H9 (cell line): Measurements from ENCODE around the gene ZNF664. TPM values are rescaled to one million over a fixed set of nuclear protein-coding genes. Genes with fewer than 3 reads are reported as not detected.

ENCODE experiments used
- DNase-seq: peaks from one replicate; pipeline ENCODE4 v3.0.0-alpha.2; 2017
- H2AFZ ChIP-seq: one replicate; pipeline ENCODE4 v1.6.1; 2013; ENCODE audit warnings: mild to moderate bottlenecking, low read length, control low read depth, moderate library complexity
- H2AK5ac ChIP-seq: 2 replicates; pipeline ENCODE4 v1.6.1; 2013; ENCODE audit warnings: low read length, control low read depth, mixed read lengths; ENCODE audit not compliant: insufficient read length
- H2BK120ac ChIP-seq: one replicate; pipeline ENCODE4 v1.6.1; 2013; ENCODE audit warnings: low read depth, mild to moderate bottlenecking, low read length, control low read depth, inconsistent platforms; ENCODE audit not compliant: poor library complexity, severe bottlenecking
- H2BK12ac ChIP-seq: 2 replicates; pipeline ENCODE4 v1.6.1; 2013; ENCODE audit warnings: low read length, control low read depth, mixed read lengths, low read depth; ENCODE audit not compliant: insufficient read length
- H2BK15ac ChIP-seq: 2 replicates; pipeline ENCODE4 v1.6.1; 2013; ENCODE audit warnings: low read depth, low read length, control low read depth
- H2BK20ac ChIP-seq: one replicate; pipeline ENCODE4 v1.6.1; 2013; ENCODE audit warnings: low read depth, mild to moderate bottlenecking, low read length, control low read depth, inconsistent platforms; ENCODE audit not compliant: poor library complexity, severe bottlenecking
- H2BK5ac ChIP-seq: 2 replicates; pipeline ENCODE4 v1.6.1; 2013; ENCODE audit warnings: low read length, control low read depth, mixed read lengths; ENCODE audit not compliant: insufficient read length
- H3K14ac ChIP-seq: 2 replicates; pipeline ENCODE4 v1.6.1; 2013; ENCODE audit warnings: low read length, control low read depth; ENCODE audit not compliant: insufficient read depth
- H3K18ac ChIP-seq: 2 replicates; pipeline ENCODE4 v1.6.1; 2013; ENCODE audit warnings: low read depth, mild to moderate bottlenecking, mixed read lengths, low read length, control low read depth; ENCODE audit not compliant: insufficient read length
- H3K23ac ChIP-seq: 2 replicates; pipeline ENCODE4 v1.6.1; 2013; ENCODE audit warnings: low read length, control low read depth, mixed read lengths, low read depth; ENCODE audit not compliant: insufficient read length
- H3K23me2 ChIP-seq: 2 replicates; pipeline ENCODE4 v1.6.1; 2013; ENCODE audit warnings: low read depth, mild to moderate bottlenecking, mixed read lengths, low read length, control low read depth; ENCODE audit not compliant: insufficient read length, poor library complexity, severe bottlenecking
- H3K27ac ChIP-seq: 2 replicates; pipeline ENCODE4 v1.5.1; 2013; ENCODE audit warnings: low read length, control low read depth, mixed read lengths, low read depth; ENCODE audit not compliant: insufficient read length
- H3K27me3 ChIP-seq: 2 replicates; pipeline ENCODE4 v1.6.1; 2013; ENCODE audit warnings: low read length, control low read depth, inconsistent platforms; ENCODE audit not compliant: insufficient read depth
- H3K4ac ChIP-seq: 2 replicates; pipeline ENCODE4 v1.6.1; 2013; ENCODE audit warnings: low read depth, mild to moderate bottlenecking, control low read depth, inconsistent platforms, low read length, moderate library complexity
- H3K4me1 ChIP-seq: 2 replicates; pipeline ENCODE4 v1.6.1; 2013; ENCODE audit warnings: low read length, control low read depth, inconsistent platforms; ENCODE audit not compliant: insufficient read depth
- H3K4me2 ChIP-seq: 2 replicates; pipeline ENCODE4 v1.6.1; 2013; ENCODE audit warnings: low read length, control low read depth, mixed read lengths; ENCODE audit not compliant: insufficient read length, insufficient read depth
- H3K56ac ChIP-seq: 2 replicates; pipeline ENCODE4 v1.6.1; 2013; ENCODE audit warnings: low read depth, mild to moderate bottlenecking, mixed read lengths, low read length, control low read depth; ENCODE audit not compliant: insufficient read length
- H3K79me1 ChIP-seq: 2 replicates; pipeline ENCODE4 v1.6.1; 2013; ENCODE audit warnings: low read depth, mild to moderate bottlenecking, moderate library complexity, low read length, control low read depth, inconsistent platforms; ENCODE audit not compliant: insufficient read depth, poor library complexity, severe bottlenecking
- H3K79me2 ChIP-seq: 2 replicates; pipeline ENCODE4 v1.6.1; 2013; ENCODE audit warnings: low read length, control low read depth, inconsistent platforms; ENCODE audit not compliant: insufficient read depth
- H3K9ac ChIP-seq: 2 replicates; pipeline ENCODE4 v1.6.1; 2013; ENCODE audit warnings: low read length, control low read depth, mixed read lengths; ENCODE audit not compliant: insufficient read length; ENCODE audit errors: extremely low read depth
- H3K9me3 ChIP-seq: one replicate; pipeline ENCODE4 v1.6.1; 2013; ENCODE audit warnings: low read depth, low read length, inconsistent platforms; ENCODE audit not compliant: control insufficient read depth
- H3T11ph ChIP-seq: one replicate; pipeline ENCODE4 v1.6.1; 2013; ENCODE audit warnings: mild to moderate bottlenecking, low read length, control low read depth, inconsistent platforms
- H4K20me1 ChIP-seq: one replicate; pipeline ENCODE4 v1.6.1; 2013; ENCODE audit not compliant: control insufficient read depth, insufficient read length, insufficient read depth
- H4K5ac ChIP-seq: 2 replicates; pipeline ENCODE4 v1.6.1; 2013; ENCODE audit warnings: low read depth, mild to moderate bottlenecking, mixed read lengths, low read length, control low read depth; ENCODE audit not compliant: insufficient read length
- H4K8ac ChIP-seq: replicated peaks from 2 replicates; pipeline ENCODE4 v1.6.1; 2013; ENCODE audit warnings: low read length, control low read depth, mixed read lengths, low read depth; ENCODE audit not compliant: insufficient read length
- H4K91ac ChIP-seq: 2 replicates; pipeline ENCODE4 v1.6.1; 2013; ENCODE audit warnings: low read depth, mild to moderate bottlenecking, moderate library complexity, mixed read lengths, low read length, control low read depth; ENCODE audit not compliant: insufficient read length
- H3K27ac Mint-ChIP-seq, 3 experiments: 2 replicates in 2 of 3; 3 replicates in 1 of 3; pipeline ENCODE4 v1.8.0; 2020 to 2021; ENCODE audit warnings: mixed read lengths in 3 of 3, mild to moderate bottlenecking in 1 of 3, moderate library complexity in 1 of 3
- H3K27me3 Mint-ChIP-seq: 2 replicates; pipeline ENCODE4 v1.8.0; 2021; ENCODE audit warnings: low read depth, mild to moderate bottlenecking, moderate library complexity, mixed read lengths
- H3K36me3 Mint-ChIP-seq, 3 experiments: 2 replicates in 2 of 3; 3 replicates in 1 of 3; pipeline ENCODE4 v1.8.0; 2020 to 2021; ENCODE audit warnings: low read depth in 3 of 3, mixed read lengths in 3 of 3; ENCODE audit not compliant: insufficient read depth in 1 of 3
- H3K4me1 Mint-ChIP-seq, 2 experiments: 2 replicates each; pipeline ENCODE4 v1.8.0; 2020; ENCODE audit warnings: mixed read lengths in 2 of 2
- H3K4me3 Mint-ChIP-seq, 2 experiments: 2 replicates in 1 of 2; 3 replicates in 1 of 2; pipeline ENCODE4 v1.8.0; 2020 to 2021; ENCODE audit warnings: mild to moderate bottlenecking in 2 of 2, mixed read lengths in 2 of 2, moderate library complexity in 1 of 2
- H3K9me3 Mint-ChIP-seq, 2 experiments: 2 replicates in 1 of 2; 3 replicates in 1 of 2; pipeline ENCODE4 v1.8.0; 2020; ENCODE audit warnings: mild to moderate bottlenecking in 2 of 2, mixed read lengths in 2 of 2, moderate library complexity in 1 of 2
- WGBS: extraction: QIAGEN DNeasy Blood & Tissue Kit; methylation state at CpG from one replicate; pipeline ENCODE4 v1.1.7; 2013; ENCODE audit warnings: missing lambda C conversion rate, low lambda C conversion rate, mixed read lengths; ENCODE audit not compliant: insufficient read length; ENCODE audit errors: extremely low coverage; 5-methylcytosine and 5-hydroxymethylcytosine counted together
- total RNA-seq: library from RNA; stranded (reverse); gene quantifications from 2 replicates; pipeline ENCODE4 v1.2.1, GENCODE V29; 2021
- TF ChIP-seq, protein P1 (sequence below): fragments of 200-600 bp; sonication (generic); conservative IDR thresholded peaks from 3 replicates; pipeline ENCODE4 v1.8.0; 2021; ENCODE audit warnings: antibody characterized with exemption, mild to moderate bottlenecking

ZNF664 gene
- total RNA-seq, 1 experiment from 2014 or later = 29.5 TPM

DNA sequence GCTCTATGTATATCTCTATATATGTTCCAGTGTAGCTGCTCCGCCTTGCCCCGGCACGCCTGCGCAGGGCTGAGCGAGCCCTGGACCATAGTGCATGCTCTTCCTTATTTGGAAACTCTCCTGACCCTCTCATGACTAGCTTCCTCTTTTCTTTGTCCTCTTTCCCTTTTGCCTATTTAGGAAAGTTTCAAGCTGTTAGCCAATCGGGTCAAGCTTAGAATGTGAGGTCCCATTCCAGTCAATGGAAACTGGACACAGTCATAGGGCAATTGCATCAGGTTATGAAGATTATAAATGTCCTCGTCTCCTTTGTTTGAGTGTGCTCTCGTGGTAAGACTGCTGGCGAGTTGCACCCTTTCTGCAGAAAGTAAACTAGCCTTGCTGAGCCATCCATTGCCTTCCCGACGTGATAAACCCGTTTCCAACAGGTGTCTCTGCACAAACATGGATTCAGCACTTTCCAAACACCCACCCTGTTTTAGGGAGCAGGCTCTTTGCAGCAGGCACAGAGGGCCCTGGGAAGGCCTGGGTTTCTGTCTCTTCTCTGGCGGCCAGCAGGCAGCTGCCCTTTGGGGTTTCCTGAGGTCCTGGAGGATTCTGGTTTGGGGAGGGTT lies 31.3 kb upstream of the ZNF664 start:
- no peaks in the 10 kb centered on the region; the same call in 1 of the 2 replicates for H3K27me3 ChIP-seq
- peaks cover 4 to 5% of the 10 kb centered on the region in 2 experiments; a peak in 4 of 5 replicates for H3K9me3 Mint-ChIP-seq
- H2BK120ac ChIP-seq = no peak overlapping the region
- no peak overlapping the region for H2BK12ac ChIP-seq
- H2BK15ac ChIP-seq = no peak overlapping the region
- no peak overlapping the region for H3K27ac Mint-ChIP-seq
- H3K79me2 ChIP-seq = no peaks in the 10 kb centered on the region
- H3K4me3 Mint-ChIP-seq = no peak overlapping the region
- H3K23me2 ChIP-seq = no peaks in the 10 kb centered on the region
- peaks cover 0 to 4% (median 0%) of the 10 kb centered on the region in 3 experiments; a peak in 1 of 7 replicates for H3K36me3 Mint-ChIP-seq
- no peak overlapping the region for H2AFZ ChIP-seq
- no peak overlapping the region for H2BK20ac ChIP-seq
- peaks cover 0 to 4% of the 10 kb centered on the region in 2 experiments; a peak in 2 of 4 replicates for H3K4me1 Mint-ChIP-seq
- H4K20me1 ChIP-seq = no peaks in the 10 kb centered on the region
- no peak overlapping the region for H3K56ac ChIP-seq
- DNase-seq = no peak
- peaks cover 86% of the 10 kb centered on the region for H3K27me3 Mint-ChIP-seq
- no peak overlapping the region for H4K8ac ChIP-seq
- no peak overlapping the region for H4K91ac ChIP-seq
- no peaks in the 10 kb centered on the region for H3K9me3 ChIP-seq
- H3K4ac ChIP-seq = no peak overlapping the region
- no peak overlapping the region for H3K23ac ChIP-seq
- no peak overlapping the region for H3K27ac ChIP-seq
- WGBS = no CpG with 5 or more reads among the region's 13 CpGs
- no peak overlapping the region for H4K5ac ChIP-seq
- TF ChIP-seq, protein P1, sequence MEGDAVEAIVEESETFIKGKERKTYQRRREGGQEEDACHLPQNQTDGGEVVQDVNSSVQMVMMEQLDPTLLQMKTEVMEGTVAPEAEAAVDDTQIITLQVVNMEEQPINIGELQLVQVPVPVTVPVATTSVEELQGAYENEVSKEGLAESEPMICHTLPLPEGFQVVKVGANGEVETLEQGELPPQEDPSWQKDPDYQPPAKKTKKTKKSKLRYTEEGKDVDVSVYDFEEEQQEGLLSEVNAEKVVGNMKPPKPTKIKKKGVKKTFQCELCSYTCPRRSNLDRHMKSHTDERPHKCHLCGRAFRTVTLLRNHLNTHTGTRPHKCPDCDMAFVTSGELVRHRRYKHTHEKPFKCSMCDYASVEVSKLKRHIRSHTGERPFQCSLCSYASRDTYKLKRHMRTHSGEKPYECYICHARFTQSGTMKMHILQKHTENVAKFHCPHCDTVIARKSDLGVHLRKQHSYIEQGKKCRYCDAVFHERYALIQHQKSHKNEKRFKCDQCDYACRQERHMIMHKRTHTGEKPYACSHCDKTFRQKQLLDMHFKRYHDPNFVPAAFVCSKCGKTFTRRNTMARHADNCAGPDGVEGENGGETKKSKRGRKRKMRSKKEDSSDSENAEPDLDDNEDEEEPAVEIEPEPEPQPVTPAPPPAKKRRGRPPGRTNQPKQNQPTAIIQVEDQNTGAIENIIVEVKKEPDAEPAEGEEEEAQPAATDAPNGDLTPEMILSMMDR = no peak
- no peak overlapping the region for H3K14ac ChIP-seq
- no peak overlapping the region for H2BK5ac ChIP-seq
- no peaks in the 10 kb centered on the region for H3K4me1 ChIP-seq
- H3K18ac ChIP-seq = no peak overlapping the region
- H3T11ph ChIP-seq = no peak overlapping the region
- H3K79me1 ChIP-seq = no peaks in the 10 kb centered on the region
- H3K4me2 ChIP-seq = no peak overlapping the region
- H2AK5ac ChIP-seq = no peak overlapping the region
- no peak overlapping the region for H3K9ac ChIP-seq
